Stimulated activated CD4-positive, alpha-beta T cell treated with anti-CD3 and anti-CD28 coated beads, TNF-alpha, amount 100 ng/mL, for 1 hour (primary cell): ENCODE results near the gene RGS19.

Source experiments
- DNase-seq, 3 donors: peaks; one replicate each; pipeline ENCODE4 v3.0.0-alpha.2; 2020; ENCODE audit warnings: low read depth in 3 of 3, low spot score in 1 of 3

RGS19 gene

GRCh38 chr20:64037498-64038213, 41.7 kb downstream of the RGS19 start:
- DNase-seq, result no peak

GRCh38 chr20:64037199-64037497, 42.2 kb downstream of the RGS19 start:
- no peak for DNase-seq

GRCh38 chr20:64036346-64037198, 42.7 kb downstream of the RGS19 start:
- DNase-seq, result no peak

GRCh38 chr20:64035933-64036345, 43.4 kb downstream of the RGS19 start, which contains the start of gene C20orf204:
C20orf204 (plus strand) TSS chr20:64036182; CDS start chr20:64036324, 142 bp downstream.
- no peak for DNase-seq

- no peak for DNase-seq
Observed at GRCh38 chr20:64035066-64035932, 44.0 kb downstream of the RGS19 start.

- DNase-seq, result no peak
Observed at GRCh38 chr20:64033981-64034493, 45.3 kb downstream of the RGS19 start.

- DNase-seq, result no peak
Observed at GRCh38 chr20:64032706-64033624, 46.4 kb downstream of the RGS19 start.

GRCh38 chr20:64031822-64032314, 47.5 kb downstream of the RGS19 start:
- DNase-seq, result no peak

GRCh38 chr20:64030371-64031134, 48.8 kb downstream of the RGS19 start:
- no peak for DNase-seq

- no peak for DNase-seq
Observed at GRCh38 chr20:64029293-64030117, 49.8 kb downstream of the RGS19 start.

- no peak for DNase-seq
Observed at GRCh38 chr20:64027981-64028685, 51.2 kb downstream of the RGS19 start.

GRCh38 chr20:64025826-64026412, 53.4 kb downstream of the RGS19 start:
- no peak for DNase-seq

GRCh38 chr20:64025101-64025825, 54.1 kb downstream of the RGS19 start:
- DNase-seq, result no peak

- DNase-seq, result no peak
Observed at GRCh38 chr20:64024141-64024990, 55.0 kb downstream of the RGS19 start.

- DNase-seq, result no peak
Observed at GRCh38 chr20:64023361-64024140, 55.8 kb downstream of the RGS19 start.
